NCI-H1436 treated with DMSO at 0.1 percent for 48 hours (cell line): ENCODE results near the gene TARS3.

ENCODE experiments used
- DNase-seq: peaks from one replicate; lab custom pipeline; 2025; lab: John Stamatoyannopoulos, UW

The TARS3 gene

GRCh38 chr15:101698314-101698713 lies 26.0 kb downstream of the TARS3 start:
- no peak for DNase-seq

- no peak for DNase-seq
These were observed 26.8 kb downstream of the TARS3 start for GRCh38 chr15:101697488-101697887.

GRCh38 chr15:101696829-101697228 lies 27.4 kb downstream of the TARS3 start:
- no peak for DNase-seq

DNA sequence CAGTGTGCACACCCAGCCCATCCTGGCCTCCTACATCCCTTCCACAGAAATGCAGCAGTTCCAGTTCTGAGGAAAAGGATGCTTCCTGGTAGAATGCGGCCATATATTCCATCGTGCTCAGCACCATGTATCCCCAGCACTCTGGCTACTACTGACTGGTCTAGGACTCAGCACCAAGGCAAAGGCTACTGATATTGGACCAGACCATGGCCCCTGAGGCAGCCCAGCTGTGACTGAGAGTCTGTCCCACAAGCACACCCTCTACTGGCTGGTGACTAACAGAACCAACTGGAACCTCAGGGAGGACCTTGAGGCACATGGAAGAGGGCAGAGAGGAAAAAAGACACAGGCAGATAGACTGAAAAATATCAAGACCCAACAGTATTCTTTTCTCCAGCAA lies 30.0 kb downstream of the TARS3 start:
- DNase-seq, result no peak

- no peak for DNase-seq
These were observed 31.3 kb downstream of the TARS3 start for GRCh38 chr15:101692801-101693598.

- DNase-seq, result no peak
These were observed 34.4 kb downstream of the TARS3 start for GRCh38 chr15:101689901-101690300.

DNA sequence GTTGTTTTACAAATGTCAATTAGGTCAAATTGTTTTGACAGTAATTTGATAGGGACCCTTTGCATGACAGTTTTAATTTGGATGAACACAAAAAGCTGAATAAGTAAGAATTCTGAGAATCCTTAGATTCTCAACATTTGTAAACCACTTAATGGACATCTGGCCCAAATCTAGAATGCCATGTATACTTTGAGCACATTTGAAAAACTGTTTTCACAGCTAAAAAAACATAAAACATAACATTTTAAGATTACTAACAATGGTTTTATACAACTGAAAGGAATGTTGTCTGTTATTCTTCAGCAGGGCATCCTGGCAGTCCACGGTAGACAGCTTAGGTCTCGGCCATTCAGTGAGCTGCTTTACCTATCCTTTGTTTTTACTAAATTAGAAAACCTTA lies 37.6 kb downstream of the TARS3 start:
- no peak for DNase-seq

GRCh38 chr15:101684877-101685276 lies 39.4 kb downstream of the TARS3 start:
- DNase-seq, result no peak

GRCh38 chr15:101684384-101684783 lies 39.9 kb downstream of the TARS3 start:
- DNase-seq, result no peak

- no peak for DNase-seq
These were observed 44.5 kb downstream of the TARS3 start for GRCh38 chr15:101679806-101680205.

DNA sequence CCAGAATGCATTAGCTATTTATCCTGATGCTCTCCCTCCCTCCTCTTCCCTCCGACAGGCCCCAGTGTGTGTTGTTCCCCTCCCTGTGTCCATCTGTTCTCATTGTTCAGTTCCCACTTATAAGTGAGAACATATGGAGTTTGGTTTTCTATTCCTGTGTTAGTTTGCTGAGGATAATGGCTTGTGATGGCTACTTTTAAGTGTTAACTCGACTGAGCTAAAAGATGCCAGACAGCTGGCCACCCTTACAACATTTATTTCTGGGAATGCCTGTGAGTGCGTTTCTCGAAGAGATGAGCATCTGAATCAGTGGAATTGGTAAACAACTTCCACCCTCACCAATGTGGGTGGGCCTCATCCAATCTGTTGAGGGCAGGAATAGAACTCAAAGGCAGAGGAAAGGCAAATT lies 47.3 kb downstream of the TARS3 start:
- DNase-seq, result no peak

GRCh38 chr15:101675796-101676582 lies 48.3 kb downstream of the TARS3 start:
- DNase-seq, result no peak

DNA sequence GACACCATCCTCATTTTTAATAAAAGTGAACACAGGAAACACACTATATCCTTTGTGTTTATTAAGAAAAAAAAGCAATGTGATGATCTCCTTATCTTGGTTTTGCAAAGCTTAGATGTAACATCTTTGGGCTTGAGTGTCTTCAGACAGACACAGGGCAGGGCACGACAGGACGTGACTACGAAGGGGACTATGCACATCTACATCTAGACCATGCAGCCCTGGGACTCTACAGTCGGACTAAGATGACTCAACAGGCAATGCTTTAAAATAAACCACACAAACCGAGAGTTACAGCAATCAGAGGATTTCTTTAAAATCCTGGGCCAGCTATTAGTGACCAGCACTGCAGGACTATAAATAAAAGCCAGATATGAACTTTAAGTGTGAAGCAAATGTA lies 49.3 kb downstream of the TARS3 start:
- DNase-seq, result no peak

DNA sequence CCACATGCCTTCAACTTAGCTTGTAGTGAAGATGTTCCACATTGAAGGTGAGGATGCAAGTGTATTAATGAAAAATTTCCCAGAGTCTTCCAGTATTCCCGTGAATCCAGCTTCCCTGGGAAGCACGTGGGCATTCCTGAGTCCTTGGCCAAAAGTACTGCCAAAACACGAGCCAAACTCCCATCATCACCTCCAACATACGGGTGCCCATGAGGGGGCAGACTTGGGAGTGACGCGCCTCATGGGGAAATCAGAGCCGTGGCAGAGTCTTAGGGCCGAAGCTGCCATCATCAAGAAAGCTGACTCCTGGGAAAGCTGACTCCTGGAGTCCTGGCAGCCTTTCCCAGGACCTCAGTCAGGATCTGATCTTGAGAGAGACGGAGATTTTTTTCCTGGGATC lies 52.0 kb downstream of the TARS3 start:
- DNase-seq, result no peak

GRCh38 chr15:101669744-101670143 lies 54.5 kb downstream of the TARS3 start:
- no peak for DNase-seq

DNA sequence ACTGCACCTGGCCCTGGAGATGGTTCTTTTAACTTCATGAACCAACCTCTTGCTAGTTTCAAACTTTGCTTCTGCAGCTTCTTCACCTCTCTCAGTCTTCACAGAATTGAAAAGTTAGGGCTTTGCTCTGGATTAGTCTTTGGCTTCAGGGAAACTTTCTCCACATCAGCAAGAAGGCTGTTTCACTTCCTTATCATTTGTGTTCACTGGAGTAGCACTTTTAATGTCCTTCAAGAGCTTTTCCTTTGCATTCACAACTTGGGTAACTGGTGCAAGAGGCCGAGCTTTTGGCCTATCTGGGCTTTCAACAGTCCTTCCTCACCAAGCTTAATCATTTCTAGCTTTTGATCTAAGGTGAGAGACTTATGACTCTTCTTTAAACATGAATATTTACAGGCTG lies 56.4 kb downstream of the TARS3 start:
- DNase-seq, result no peak

DNA sequence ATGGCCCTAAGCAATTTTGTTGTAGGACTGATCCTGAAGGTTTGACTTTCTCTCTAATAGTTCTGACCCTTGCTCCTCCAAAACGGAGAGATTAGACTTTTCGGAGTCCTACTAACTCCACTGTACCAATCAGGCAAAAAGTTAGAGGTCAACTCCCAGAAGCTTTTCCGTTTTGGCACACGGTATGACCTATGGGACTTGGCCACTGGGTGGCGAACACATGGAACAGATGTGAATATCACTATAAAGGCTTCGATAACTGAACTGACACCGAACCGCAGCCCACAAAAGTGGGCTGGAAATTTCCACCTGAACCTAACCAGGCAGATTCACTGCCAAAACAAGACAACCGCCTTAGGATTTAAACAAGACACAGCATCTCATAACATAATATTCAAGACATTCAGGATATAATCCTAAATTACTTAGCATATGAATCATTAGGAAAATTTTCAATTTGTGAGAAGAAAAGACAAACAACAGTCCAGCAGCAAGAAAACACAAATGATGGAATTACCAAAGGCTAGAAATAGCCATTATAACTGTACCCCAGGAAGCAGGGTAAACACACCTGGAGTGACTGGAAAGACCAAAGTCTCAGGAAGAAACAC lies 59.9 kb downstream of the TARS3 start:
- DNase-seq, result no peak

DNA sequence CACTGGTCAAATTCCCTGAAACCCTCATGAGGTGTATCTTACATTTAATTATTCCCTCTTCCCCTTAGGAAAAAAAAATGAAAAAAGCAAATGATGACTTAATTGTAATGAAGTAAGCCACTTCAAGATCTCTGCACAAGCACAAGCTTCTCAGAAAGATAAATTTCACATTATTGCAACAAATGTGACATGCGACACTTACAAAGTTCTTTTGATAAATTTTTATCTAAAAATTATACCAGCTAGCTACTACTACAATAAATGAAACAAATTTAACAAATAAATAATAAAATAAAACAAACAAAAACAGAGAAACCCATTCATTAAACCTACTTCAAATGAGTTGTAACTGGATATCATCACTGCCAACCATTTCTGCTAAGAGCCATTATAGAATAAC lies 62.1 kb downstream of the TARS3 start:
- no peak for DNase-seq

DNA sequence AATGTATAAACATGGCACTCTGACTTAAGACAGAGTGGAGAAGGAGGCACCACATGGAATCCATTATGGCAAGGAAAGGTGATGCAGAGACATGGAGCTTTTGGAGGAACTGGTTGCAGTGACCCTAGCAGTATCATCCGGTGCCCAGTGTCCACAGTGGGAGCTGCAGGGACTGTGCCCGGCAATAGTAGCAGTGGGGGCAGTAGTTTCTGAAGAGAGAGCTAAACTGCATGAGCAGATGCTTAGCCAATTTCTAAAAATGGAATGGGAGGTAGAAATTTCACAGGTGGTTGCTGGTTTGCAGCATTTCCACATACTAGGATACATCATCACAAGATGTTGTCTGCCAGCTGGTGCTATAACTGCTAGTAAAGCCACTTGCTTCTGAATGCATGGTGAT lies 64.3 kb downstream of the TARS3 start:
- DNase-seq, result no peak

- no peak for DNase-seq
These were observed 66.1 kb downstream of the TARS3 start for GRCh38 chr15:101657968-101658784.

DNA sequence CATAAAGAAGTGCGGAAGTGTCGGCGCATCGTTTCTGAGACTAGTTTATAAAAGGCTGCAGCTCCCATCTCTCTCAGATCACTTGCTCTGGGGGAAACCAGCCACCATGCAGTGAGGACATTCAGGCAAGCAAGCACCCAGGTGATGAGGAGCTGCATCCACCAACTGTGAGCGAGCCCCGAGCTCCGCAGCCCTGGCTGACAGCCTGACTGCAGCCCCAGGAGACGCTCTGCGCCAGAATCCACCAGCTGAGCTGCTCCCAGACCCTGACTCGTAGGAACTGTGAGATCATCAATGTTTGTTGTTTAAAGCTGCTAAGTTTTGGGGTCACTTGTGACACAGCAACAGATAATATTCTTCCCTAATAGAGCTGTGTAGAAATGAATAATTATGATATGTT lies 67.1 kb downstream of the TARS3 start:
- DNase-seq, result no peak
